GM19324 (cell line): ENCODE data around the gene CTNND2.

Experiments
- ATAC-seq: cut with Tn5 transposase; IDR thresholded peaks from one replicate; pipeline ENCODE4 v1.9.1; 2021; ENCODE audit warnings: mild to moderate bottlenecking, moderate library complexity; ENCODE audit not compliant: unreplicated experiment, low FRiP score

The CTNND2 gene

DNA sequence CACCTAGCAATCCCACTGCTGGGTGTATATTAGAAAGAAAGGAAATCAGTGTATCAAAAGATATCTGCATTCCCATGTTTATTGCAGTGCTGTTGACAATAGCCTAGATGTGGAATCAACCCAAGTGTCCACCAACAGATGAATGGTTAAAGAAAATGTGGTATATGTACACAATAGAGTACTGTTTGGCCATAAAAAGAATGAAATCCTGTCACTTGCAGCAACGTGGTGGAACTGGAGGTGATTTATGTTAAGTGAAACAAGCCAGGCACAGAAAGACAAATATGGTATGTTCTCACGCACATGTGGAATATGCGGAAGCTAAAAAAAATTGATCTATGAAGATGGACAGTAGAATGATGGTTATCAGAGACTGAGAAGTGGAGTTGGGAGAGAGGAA is 921.6 kb downstream of the CTNND2 start:
- no peak for ATAC-seq

- no peak for ATAC-seq
Observed at GRCh38 chr5:10981932-10982331, 922.3 kb downstream of the CTNND2 start.

- no peak for ATAC-seq
Observed at GRCh38 chr5:10977011-10977410, 927.2 kb downstream of the CTNND2 start.

GRCh38 chr5:10975945-10976344 is 928.3 kb downstream of the CTNND2 start:
- ATAC-seq, result no peak

GRCh38 chr5:10974850-10975249 is 929.4 kb downstream of the CTNND2 start:
- ATAC-seq, result no peak

DNA sequence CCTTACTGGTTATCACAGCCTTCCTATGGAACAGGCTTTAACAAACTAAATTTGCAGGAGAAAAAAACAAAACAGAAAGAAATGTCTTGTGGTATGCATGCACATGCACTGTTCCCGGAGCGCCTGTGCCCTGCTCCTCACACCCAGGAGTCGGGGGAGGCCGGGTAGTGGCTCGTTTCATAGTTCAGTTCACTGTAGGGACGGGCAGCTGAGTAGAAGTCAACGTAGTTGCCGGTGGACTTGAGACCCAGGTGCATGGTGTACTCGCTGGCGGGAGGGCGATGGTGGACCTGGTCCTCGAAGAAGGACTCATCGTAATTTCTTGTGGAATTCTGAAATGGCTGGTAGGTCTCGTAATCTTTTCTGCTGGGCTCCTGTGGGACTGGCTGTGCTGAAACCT is 930.9 kb downstream of the CTNND2 start:
- ATAC-seq, result no peak

DNA sequence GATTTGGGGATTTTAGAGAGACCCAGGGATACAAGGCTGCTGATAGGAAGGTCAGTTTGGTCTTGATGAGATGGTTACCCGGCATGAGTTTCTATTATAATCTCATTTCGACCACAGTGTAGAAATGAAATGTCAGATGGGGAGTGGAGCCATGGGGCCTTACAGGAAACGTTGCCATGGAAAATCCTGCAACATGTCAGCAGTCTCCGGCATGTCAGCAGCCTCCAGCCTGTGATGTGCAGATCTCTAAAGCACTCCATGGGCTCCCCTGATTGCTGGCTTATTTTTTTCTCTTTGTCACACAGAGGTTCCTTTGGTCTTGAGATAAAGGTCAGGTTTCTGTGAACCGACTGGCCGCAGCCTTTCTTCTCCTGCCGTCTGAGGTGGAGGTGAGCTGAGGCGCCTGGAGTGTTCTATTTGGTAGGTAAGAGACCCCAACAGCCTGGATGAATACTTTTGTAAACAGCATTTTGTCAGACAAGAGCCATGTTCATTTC is 934.5 kb downstream of the CTNND2 start:
- no peak for ATAC-seq

GRCh38 chr5:10964806-10965205 is 939.4 kb downstream of the CTNND2 start:
- no peak for ATAC-seq

DNA sequence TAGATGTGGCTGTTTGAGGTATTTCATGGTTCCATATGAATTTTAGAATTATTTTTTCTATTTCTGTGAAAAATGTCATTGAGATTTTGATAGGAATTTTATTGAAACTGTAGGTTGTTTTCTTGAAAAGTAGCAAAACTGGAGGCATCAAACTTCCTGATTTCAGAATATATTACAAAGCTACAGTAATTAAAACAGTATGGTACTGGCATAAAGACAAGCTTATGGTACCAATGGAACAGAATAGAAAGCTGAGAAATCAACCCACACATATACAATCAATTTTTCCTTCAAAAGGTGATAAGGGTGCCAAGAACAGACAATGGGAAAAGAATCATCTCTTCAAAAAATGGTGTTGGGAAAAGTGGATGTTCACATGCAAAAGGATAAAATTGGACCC is 945.5 kb downstream of the CTNND2 start:
- ATAC-seq, result no peak

- no peak for ATAC-seq
Observed at GRCh38 chr5:10949856-10950630, 954.2 kb downstream of the CTNND2 start.

GRCh38 chr5:10946050-10946449 is 958.2 kb downstream of the CTNND2 start:
- ATAC-seq, result no peak

- ATAC-seq, result no peak
Observed at GRCh38 chr5:10941900-10942299, 962.3 kb downstream of the CTNND2 start.

DNA sequence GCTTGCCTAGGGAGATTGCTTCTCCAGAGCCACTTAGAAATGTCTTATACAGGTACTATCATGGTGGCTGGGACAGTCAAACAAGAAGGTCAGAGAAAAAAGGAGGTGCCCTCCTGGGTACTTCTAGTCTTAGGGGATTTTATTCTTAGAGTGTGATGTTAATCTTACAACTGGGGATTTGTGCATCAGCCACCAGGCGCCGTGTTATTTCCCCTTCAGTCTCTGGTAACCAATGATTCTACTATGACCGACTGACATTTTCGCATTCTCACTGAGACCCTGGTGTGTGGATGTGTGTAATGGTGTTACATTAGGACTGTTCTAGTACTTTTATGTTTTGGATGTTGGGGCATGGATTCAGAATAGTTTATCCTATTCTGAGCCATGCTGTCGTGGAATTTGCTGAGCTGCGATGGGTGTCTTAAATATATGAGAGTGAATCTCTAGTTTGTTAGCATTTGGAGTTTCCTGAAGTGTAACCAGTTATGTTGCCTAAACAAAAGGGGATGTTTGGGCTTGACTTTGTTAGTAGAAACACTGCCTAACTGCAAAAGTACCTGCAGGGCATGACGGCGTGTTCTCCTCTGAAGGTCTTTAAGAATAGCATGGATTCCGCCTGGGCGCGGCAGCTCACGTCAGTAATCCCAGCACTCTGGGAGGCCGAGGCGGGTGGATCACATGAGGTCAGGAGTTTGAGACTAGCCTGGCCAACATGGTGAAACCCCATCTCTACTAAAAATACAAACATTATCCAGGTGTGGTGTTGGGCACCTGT is 968.0 kb downstream of the CTNND2 start:
- ATAC-seq, result no peak

DNA sequence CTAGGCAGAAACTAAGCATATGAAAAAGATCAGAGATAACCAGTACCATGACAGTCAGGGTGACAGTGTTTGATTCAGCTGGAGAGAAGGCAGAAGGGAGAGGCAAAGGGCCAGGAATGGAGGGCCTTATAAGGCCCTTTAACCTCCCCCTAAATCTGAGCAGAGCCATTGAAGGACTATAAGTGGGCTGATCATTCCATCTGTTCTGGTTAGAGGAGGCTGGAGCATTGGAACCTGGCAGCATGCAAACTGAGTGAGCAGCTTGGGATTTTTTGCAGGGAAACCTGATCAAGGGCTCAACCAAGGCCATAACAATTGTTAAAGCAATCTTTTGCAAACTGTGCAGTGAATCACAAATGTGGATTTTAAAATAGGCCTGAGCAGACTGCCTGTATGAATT is 968.7 kb downstream of the CTNND2 start:
- no peak for ATAC-seq

GRCh38 chr5:10934783-10935355 is 969.4 kb downstream of the CTNND2 start:
- ATAC-seq, result no peak

DNA sequence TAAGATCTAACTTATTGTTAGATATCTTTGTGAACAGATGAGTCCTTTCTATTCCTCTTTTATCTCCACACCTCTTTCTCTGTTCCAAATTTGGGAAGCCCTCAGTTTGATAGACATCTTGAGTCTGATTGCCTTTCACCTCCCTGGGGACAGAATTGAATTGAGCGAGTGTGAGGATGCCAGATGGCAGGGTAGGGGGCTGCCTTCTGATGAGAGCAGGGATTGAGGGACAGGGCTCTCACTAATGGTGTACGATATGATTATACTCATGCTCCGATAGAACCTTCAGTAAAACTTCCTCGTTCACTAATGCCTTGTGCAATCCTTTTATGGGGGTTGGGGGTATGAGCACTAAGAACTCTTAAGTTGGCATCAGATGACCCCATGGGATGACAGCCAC is 971.1 kb downstream of the CTNND2 start:
- ATAC-seq, result no peak

DNA sequence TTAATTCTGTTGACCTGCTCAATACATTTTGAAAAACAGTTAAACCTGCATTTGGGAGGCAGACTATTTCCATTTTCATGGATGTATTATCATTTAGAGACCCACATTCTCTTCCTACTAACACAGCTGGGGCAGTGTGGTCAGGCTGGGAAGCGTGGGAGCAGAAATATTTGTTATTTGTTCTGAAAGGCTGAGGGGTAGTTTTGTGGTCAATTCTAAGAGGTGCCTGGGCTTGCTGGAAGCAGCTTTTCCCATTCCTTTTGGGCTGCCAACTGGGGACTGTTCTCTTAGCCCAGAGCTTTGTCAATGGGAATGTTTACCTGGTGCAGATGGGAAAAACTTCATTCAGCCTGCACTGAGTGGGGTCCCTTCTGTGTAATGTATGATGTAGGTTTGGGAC is 971.8 kb downstream of the CTNND2 start:
- ATAC-seq, result no peak

- ATAC-seq, result no peak
Observed at GRCh38 chr5:10927608-10928007, 976.6 kb downstream of the CTNND2 start.

DNA sequence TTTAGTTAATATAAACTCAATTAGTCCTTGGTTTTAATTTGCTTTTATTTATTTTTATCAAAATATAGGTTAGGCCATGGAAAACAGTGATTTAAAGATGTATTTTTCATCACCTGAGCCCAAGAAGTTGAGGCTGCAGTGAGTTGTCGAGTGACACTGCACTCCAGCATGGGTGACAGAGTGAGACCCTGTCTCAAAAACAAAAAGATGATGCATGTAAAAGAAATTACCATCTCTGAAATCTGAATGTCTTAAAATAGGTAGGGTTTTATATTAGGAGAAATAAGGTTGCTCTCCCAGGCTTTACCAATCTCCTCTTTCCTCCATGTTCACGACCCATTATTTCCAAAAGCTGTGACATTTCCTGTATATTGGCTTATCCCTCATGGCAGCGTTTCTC is 980.9 kb downstream of the CTNND2 start:
- no peak for ATAC-seq
